IMR-90 (cell line): ENCODE data around the gene MARCKSL1. TPM values are rescaled to one million over a fixed set of nuclear protein-coding genes. Genes with fewer than 3 reads are reported as not detected.

Experiments used
- ATAC-seq: fragments of 200-7000 bp; cut with Tn5 transposase; 2 replicates; pipeline ENCODE4 v1.9.1; 2020; ENCODE audit warnings: low read depth, mild to moderate bottlenecking, moderate library complexity
- BruUV-seq: library from RNA; stranded (reverse); fragments of 400-500 nt; replicated peaks from 2 replicates; lab custom pipeline; 2021; lab: Mats Ljungman, UMichigan
- CTCF ChIA-PET: fragments of 300-600 bp; formaldehyde crosslinking; extraction: SDS; loops from one replicate; lab custom pipeline; 2021; ENCODE audit warnings: antibody characterized with exemption; lab: Yijun Ruan, JAX
- POLR2A ChIA-PET: fragments of 300-600 bp; sonication (Branson Sonifier 250); formaldehyde crosslinking; loops from one replicate; lab custom pipeline; 2022; ENCODE audit warnings: antibody characterized with exemption; ENCODE audit not compliant: unreplicated experiment; lab: Charles Lee
- DNase-seq: peaks from one replicate; pipeline ENCODE4 v3.0.0; 2013
- H2AFZ ChIP-seq: replicated peaks from 2 replicates; pipeline ENCODE3; 2013; ENCODE audit warnings: low read length, mild to moderate bottlenecking; ENCODE audit not compliant: poor library complexity
- H2AK5ac ChIP-seq: 2 replicates; pipeline ENCODE4 v1.6.1; 2013; ENCODE audit warnings: low read depth, low read length, inconsistent platforms
- H2AK9ac ChIP-seq: replicated peaks from 2 replicates; pipeline ENCODE3; 2013; ENCODE audit warnings: mild to moderate bottlenecking, low read depth, low read length, moderate library complexity; ENCODE audit not compliant: poor library complexity
- H2BK120ac ChIP-seq: 2 replicates; pipeline ENCODE4 v1.6.1; 2013; ENCODE audit warnings: low read depth, low read length, inconsistent platforms
- H2BK15ac ChIP-seq: 3 replicates; pipeline ENCODE4 v1.6.1; 2013; ENCODE audit warnings: low read depth, low read length, inconsistent platforms
- H2BK20ac ChIP-seq: 2 replicates; pipeline ENCODE4 v1.6.1; 2013; ENCODE audit warnings: low read depth, mild to moderate bottlenecking, inconsistent platforms, low read length, moderate library complexity
- H2BK5ac ChIP-seq: 2 replicates; pipeline ENCODE4 v1.6.1; 2013; ENCODE audit warnings: mild to moderate bottlenecking, low read depth, low read length, inconsistent platforms; ENCODE audit not compliant: poor library complexity, severe bottlenecking
- H3K14ac ChIP-seq: replicated peaks from 2 replicates; pipeline ENCODE4 v1.6.1; 2013; ENCODE audit warnings: low read depth, low read length, inconsistent platforms
- H3K18ac ChIP-seq: 2 replicates; pipeline ENCODE4 v1.6.1; 2013; ENCODE audit warnings: low read depth, low read length, control low read depth
- H3K23ac ChIP-seq: 2 replicates; pipeline ENCODE4 v1.6.1; 2013; ENCODE audit warnings: low read depth, low read length, inconsistent platforms
- H3K27ac ChIP-seq: 2 replicates; pipeline ENCODE4 v1.5.1; 2013; ENCODE audit warnings: mild to moderate bottlenecking, control low read depth, low read length; ENCODE audit not compliant: insufficient read depth
- H3K27me3 ChIP-seq: 2 replicates; pipeline ENCODE4 v1.6.1; 2013; ENCODE audit warnings: low read length; ENCODE audit not compliant: control insufficient read depth, insufficient read depth
- H3K36me3 ChIP-seq: 2 replicates; pipeline ENCODE4 v1.6.1; 2013; ENCODE audit warnings: low read length, mixed read lengths; ENCODE audit not compliant: control insufficient read depth, insufficient read depth
- H3K4ac ChIP-seq: 2 replicates; pipeline ENCODE4 v1.6.1; 2013; ENCODE audit warnings: low read depth, low read length, inconsistent platforms
- H3K4me1 ChIP-seq: 2 replicates; pipeline ENCODE4 v1.6.1; 2013; ENCODE audit warnings: low read length, mixed read lengths; ENCODE audit not compliant: control insufficient read depth, insufficient read depth
- H3K4me2 ChIP-seq: 2 replicates; pipeline ENCODE4 v1.6.1; 2013; ENCODE audit warnings: low read depth, mild to moderate bottlenecking, control low read depth, low read length, moderate library complexity
- H3K4me3 ChIP-seq: 2 replicates; pipeline ENCODE4 v1.5.1; 2013; ENCODE audit warnings: low read depth, mild to moderate bottlenecking, control low read depth, low read length, moderate library complexity; ENCODE audit not compliant: insufficient read depth
- H3K56ac ChIP-seq: 2 replicates; pipeline ENCODE4 v1.6.1; 2013; ENCODE audit warnings: low read length, inconsistent platforms; ENCODE audit not compliant: insufficient read depth; ENCODE audit errors: extremely low read depth
- H3K79me1 ChIP-seq, 2 experiments: 2 replicates each; pipeline ENCODE4 v1.6.1; 2013; ENCODE audit warnings: low read length in 2 of 2, inconsistent platforms in 1 of 2, low read depth in 1 of 2
- H3K9ac ChIP-seq: 2 replicates; pipeline ENCODE4 v1.6.1; 2013; ENCODE audit warnings: low read depth, low read length, control low read depth
- H3K9me1 ChIP-seq: 2 replicates; pipeline ENCODE4 v1.6.1; 2013; ENCODE audit warnings: low read length, inconsistent platforms; ENCODE audit not compliant: insufficient read depth
- H3K9me3 ChIP-seq: 2 replicates; pipeline ENCODE4 v1.6.1; 2013; ENCODE audit warnings: low read length; ENCODE audit not compliant: control insufficient read depth, insufficient read depth
- H4K20me1 ChIP-seq: 2 replicates; pipeline ENCODE4 v1.6.1; 2013; ENCODE audit warnings: low read length, inconsistent platforms; ENCODE audit not compliant: insufficient read depth
- H4K5ac ChIP-seq: 2 replicates; pipeline ENCODE4 v1.6.1; 2013; ENCODE audit warnings: mild to moderate bottlenecking, low read depth, low read length, control low read depth
- H4K8ac ChIP-seq, 2 experiments: 2 replicates each; pipeline ENCODE4 v1.6.1; 2013; ENCODE audit warnings: low read depth in 2 of 2, low read length in 2 of 2, control low read depth in 1 of 2, inconsistent platforms in 1 of 2
- H4K91ac ChIP-seq: 2 replicates; pipeline ENCODE4 v1.6.1; 2013; ENCODE audit warnings: low read depth, low read length, inconsistent platforms; ENCODE audit not compliant: insufficient read depth
- BHLHE40 ChIP-seq: fragments of 150-350 bp; IDR thresholded peaks from 2 replicates; pipeline ENCODE4 v1.6.1; 2016; ENCODE audit warnings: mild to moderate bottlenecking, low read depth, low read length
- CEBPB ChIP-seq: IDR thresholded peaks from 2 replicates; pipeline ENCODE4 v1.6.1; 2012; ENCODE audit warnings: low read depth, low read length, improper control_type of control experiment
- CHD1 ChIP-seq: IDR thresholded peaks from 2 replicates; pipeline ENCODE4 v1.6.1; 2012; ENCODE audit warnings: low read depth, low read length, improper control_type of control experiment
- FOS ChIP-seq: fragments of 150-350 bp; IDR thresholded peaks from 2 replicates; pipeline ENCODE4 v1.6.1; 2016; ENCODE audit warnings: low read depth, low read length
- MAFK ChIP-seq: IDR thresholded peaks from 2 replicates; pipeline ENCODE4 v1.6.1; 2012; ENCODE audit warnings: low read depth, low read length, improper control_type of control experiment
- MAZ ChIP-seq: IDR thresholded peaks from 2 replicates; pipeline ENCODE4 v1.6.1; 2012; ENCODE audit warnings: low read depth, mild to moderate bottlenecking, low read length, improper control_type of control experiment, moderate library complexity, borderline replicate concordance
- MXI1 ChIP-seq: IDR thresholded peaks from 2 replicates; pipeline ENCODE4 v1.6.1; 2012; ENCODE audit warnings: low read depth, mild to moderate bottlenecking, low read length, moderate library complexity, borderline replicate concordance
- NFE2L2 ChIP-seq: fragments of 150-350 bp; IDR thresholded peaks from 2 replicates; pipeline ENCODE4 v1.6.1; 2016; ENCODE audit warnings: low read depth, mild to moderate bottlenecking, low read length
- POLR2A ChIP-seq: IDR thresholded peaks from 2 replicates; pipeline ENCODE4 v1.6.1; 2012; ENCODE audit warnings: mild to moderate bottlenecking, low read depth, low read length
- RAD21 ChIP-seq: IDR thresholded peaks from 2 replicates; pipeline ENCODE4 v1.6.1; 2012; ENCODE audit warnings: low read length, improper control_type of control experiment
- RCOR1 ChIP-seq: IDR thresholded peaks from 2 replicates; pipeline ENCODE4 v1.6.1; 2012; ENCODE audit warnings: mild to moderate bottlenecking, low read length, improper control_type of control experiment; ENCODE audit not compliant: insufficient replicate concordance
- RFX5 ChIP-seq: IDR thresholded peaks from 2 replicates; pipeline ENCODE4 v1.8.0; 2012; ENCODE audit warnings: low read depth, mild to moderate bottlenecking, low read length, moderate library complexity
- SMC3 ChIP-seq: fragments of 150-350 bp; IDR thresholded peaks from 2 replicates; pipeline ENCODE4 v1.6.1; 2016; ENCODE audit warnings: low read depth, mild to moderate bottlenecking, antibody characterized with exemption, low read length, moderate library complexity
- WGBS, 2 experiments: methylation state at CpG; one replicate each; pipeline versions ENCODE4 v1.1.5 to v1.1.7; 2013; ENCODE audit warnings: missing lambda C conversion rate in 2 of 2; ENCODE audit not compliant: insufficient read length in 1 of 2; ENCODE audit errors: extremely low coverage in 2 of 2; 5-methylcytosine and 5-hydroxymethylcytosine counted together
- dilution Hi-C: fragments of 300-500 bp; cut with HindIII; formaldehyde crosslinking; loops from one replicate; pipeline ENCODE4 v1.14.3; 2018; ENCODE audit warnings: low sequenced_read_pairs; ENCODE audit not compliant: unreplicated experiment
- in situ Hi-C: fragments of 300-500 bp; cut with MboI; formaldehyde crosslinking; loops from 3 replicates; pipeline ENCODE4 v1.14.3; 2019; ENCODE audit warnings: low sequenced_read_pairs, inconsistent platforms, mixed read lengths
- intact Hi-C: fragments of 100-400 bp; cut with micrococcal nuclease; formaldehyde crosslinking; loops from 2 replicates; pipeline ENCODE4 v1.10.0; 2022
- polyA plus RNA-seq, 3 experiments: library from polyadenylated mRNA; depleted of rRNA; stranded (reverse); fragments of >200 nt; gene quantifications; 2 replicates each; pipeline ENCODE4 v1.2.3, GENCODE V29; 2012; ENCODE audit warnings: low replicate concordance in 1 of 3
- total RNA-seq: library from RNA; depleted of rRNA; stranded (reverse); fragments of >200 nt; gene quantifications from 2 replicates; pipeline ENCODE4 v1.2.3, GENCODE V29; 2012
- TF ChIP-seq, protein P1 (sequence below): fragments of 150-350 bp; IDR thresholded peaks from 2 replicates; pipeline ENCODE4 v1.6.1; 2016; ENCODE audit warnings: low read depth, mild to moderate bottlenecking, low read length, moderate library complexity, borderline replicate concordance
- TF ChIP-seq, protein P2 (sequence below): fragments of 150-350 bp; IDR thresholded peaks from 2 replicates; pipeline ENCODE4 v1.6.1; 2017; ENCODE audit warnings: mild to moderate bottlenecking, antibody characterized with exemption, low read length, low read depth
- TF ChIP-seq, protein P3 (sequence below): conservative IDR thresholded peaks from 2 replicates; pipeline ENCODE4 v1.5.1; 2012; ENCODE audit warnings: mild to moderate bottlenecking, low read depth, low read length, improper control_type of control experiment

Gene MARCKSL1
- total and polyA plus RNA-seq, 2 of the 4 experiments (the other 2 are of a cell fraction): 37.5 to 218 TPM

DNA sequence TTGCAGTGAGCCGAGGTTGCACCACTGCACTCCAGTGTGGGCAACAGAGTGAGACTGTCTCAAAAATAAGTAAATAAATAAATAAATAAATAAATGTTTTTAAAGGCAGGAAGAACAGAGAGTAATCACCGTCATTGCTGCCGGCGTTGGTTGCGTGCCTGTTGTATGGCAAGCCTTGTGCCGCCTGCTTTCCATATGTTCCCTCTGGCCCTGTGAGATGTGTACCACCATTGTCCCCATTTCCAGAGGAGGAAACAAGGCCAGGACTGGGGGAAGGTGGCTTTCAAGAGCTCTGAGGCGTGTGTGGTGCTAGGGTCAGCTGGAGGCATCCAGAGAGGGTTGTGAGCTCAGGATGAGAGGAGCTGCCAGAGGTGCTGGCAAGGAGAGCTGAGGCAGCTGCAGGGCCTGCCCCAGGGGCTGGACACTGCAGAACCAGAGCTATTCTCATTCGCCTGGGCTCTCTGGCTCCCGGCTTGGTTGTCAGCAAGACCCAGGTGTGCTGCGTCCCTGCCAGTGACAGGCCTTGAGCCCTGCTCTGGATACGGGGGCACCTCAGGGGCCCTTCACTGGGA lies 5.2 kb upstream of the MARCKSL1 start:
- TF ChIP-seq MAFK: no peak
- TF ChIP-seq POLR2A: no peak
- TF ChIP-seq NFE2L2: no peak
- TF ChIP-seq, protein P1, sequence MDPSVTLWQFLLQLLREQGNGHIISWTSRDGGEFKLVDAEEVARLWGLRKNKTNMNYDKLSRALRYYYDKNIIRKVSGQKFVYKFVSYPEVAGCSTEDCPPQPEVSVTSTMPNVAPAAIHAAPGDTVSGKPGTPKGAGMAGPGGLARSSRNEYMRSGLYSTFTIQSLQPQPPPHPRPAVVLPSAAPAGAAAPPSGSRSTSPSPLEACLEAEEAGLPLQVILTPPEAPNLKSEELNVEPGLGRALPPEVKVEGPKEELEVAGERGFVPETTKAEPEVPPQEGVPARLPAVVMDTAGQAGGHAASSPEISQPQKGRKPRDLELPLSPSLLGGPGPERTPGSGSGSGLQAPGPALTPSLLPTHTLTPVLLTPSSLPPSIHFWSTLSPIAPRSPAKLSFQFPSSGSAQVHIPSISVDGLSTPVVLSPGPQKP: no peak
- no peak for TF ChIP-seq CEBPB
- no peak for TF ChIP-seq RAD21
- TF ChIP-seq, protein P2, sequence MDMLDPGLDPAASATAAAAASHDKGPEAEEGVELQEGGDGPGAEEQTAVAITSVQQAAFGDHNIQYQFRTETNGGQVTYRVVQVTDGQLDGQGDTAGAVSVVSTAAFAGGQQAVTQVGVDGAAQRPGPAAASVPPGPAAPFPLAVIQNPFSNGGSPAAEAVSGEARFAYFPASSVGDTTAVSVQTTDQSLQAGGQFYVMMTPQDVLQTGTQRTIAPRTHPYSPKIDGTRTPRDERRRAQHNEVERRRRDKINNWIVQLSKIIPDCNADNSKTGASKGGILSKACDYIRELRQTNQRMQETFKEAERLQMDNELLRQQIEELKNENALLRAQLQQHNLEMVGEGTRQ: no peak
- TF ChIP-seq CHD1: no peak
- no peak for TF ChIP-seq MAZ
- TF ChIP-seq, protein P3, sequence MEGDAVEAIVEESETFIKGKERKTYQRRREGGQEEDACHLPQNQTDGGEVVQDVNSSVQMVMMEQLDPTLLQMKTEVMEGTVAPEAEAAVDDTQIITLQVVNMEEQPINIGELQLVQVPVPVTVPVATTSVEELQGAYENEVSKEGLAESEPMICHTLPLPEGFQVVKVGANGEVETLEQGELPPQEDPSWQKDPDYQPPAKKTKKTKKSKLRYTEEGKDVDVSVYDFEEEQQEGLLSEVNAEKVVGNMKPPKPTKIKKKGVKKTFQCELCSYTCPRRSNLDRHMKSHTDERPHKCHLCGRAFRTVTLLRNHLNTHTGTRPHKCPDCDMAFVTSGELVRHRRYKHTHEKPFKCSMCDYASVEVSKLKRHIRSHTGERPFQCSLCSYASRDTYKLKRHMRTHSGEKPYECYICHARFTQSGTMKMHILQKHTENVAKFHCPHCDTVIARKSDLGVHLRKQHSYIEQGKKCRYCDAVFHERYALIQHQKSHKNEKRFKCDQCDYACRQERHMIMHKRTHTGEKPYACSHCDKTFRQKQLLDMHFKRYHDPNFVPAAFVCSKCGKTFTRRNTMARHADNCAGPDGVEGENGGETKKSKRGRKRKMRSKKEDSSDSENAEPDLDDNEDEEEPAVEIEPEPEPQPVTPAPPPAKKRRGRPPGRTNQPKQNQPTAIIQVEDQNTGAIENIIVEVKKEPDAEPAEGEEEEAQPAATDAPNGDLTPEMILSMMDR: no peak
- TF ChIP-seq SMC3: no peak
- TF ChIP-seq MXI1: no peak
- TF ChIP-seq RFX5: no peak
- TF ChIP-seq RCOR1: no peak
- no peak for TF ChIP-seq FOS
- no peak for TF ChIP-seq BHLHE40
- Histone ChIP-seq H3K27ac (no peak overlapping the region), H2AFZ (no peak overlapping the region), H3K79me1 (peaks cover 0 to 4% of the 10 kb centered on the region in 2 experiments; a peak in 1 of 4 replicates), H3K4me2 (no peak overlapping the region), H3K56ac (no peak overlapping the region), H3K9ac (no peak overlapping the region), H3K14ac (no peak overlapping the region), H2BK120ac (no peak overlapping the region), H3K36me3 (no peaks in the 10 kb centered on the region), H3K4me3 (no peak overlapping the region), H4K8ac (no peak overlapping the region), H3K23ac (no peak overlapping the region), H4K91ac (no peak overlapping the region), H2BK15ac (no peak overlapping the region), H4K5ac (no peak overlapping the region), H3K18ac (no peak overlapping the region), H3K9me3 (no peaks in the 10 kb centered on the region), H3K9me1 (no peaks in the 10 kb centered on the region; the same call in 1 of the 2 replicates), H3K4ac (no peak overlapping the region), H4K20me1 (no peaks in the 10 kb centered on the region), H2AK5ac (no peak overlapping the region), H2BK5ac (no peak overlapping the region), H2AK9ac (no peak overlapping the region), H3K4me1 (peaks cover 7% of the 10 kb centered on the region), H3K27me3 (no peaks in the 10 kb centered on the region), H2BK20ac (no peak overlapping the region)
- DNase-seq: no peak
- ATAC-seq: no peak
- POLR2A ChIA-PET: no interaction called here
- dilution Hi-C loops: no loop called here
- WGBS, 2 experiments: 91% methylated on average over 8 of the region's 11 CpGs; no CpG with 5 or more reads in 1 of the 2 experiments
- intact Hi-C loops: no loop called here
- in situ Hi-C loops: no loop called here
- CTCF ChIA-PET: no interaction called here
- BruUV-seq: no TSS peak
